Mesendoderm (in vitro differentiated cells): ENCODE results near the gene CNDP1.

Experiments
- DNase-seq: peaks from one replicate; pipeline ENCODE4 v3.0.0; 2013
- H2AK5ac ChIP-seq: 2 replicates; pipeline ENCODE4 v1.6.1; 2013; ENCODE audit warnings: low read length, inconsistent platforms
- H2BK120ac ChIP-seq: 2 replicates; pipeline ENCODE4 v1.6.1; 2013; ENCODE audit warnings: low read depth, mild to moderate bottlenecking, low read length, moderate library complexity, mixed read lengths
- H2BK15ac ChIP-seq: replicated peaks from 2 replicates; pipeline ENCODE4 v1.6.1; 2013; ENCODE audit warnings: low read depth, mild to moderate bottlenecking, moderate library complexity
- H2BK5ac ChIP-seq: 2 replicates; pipeline ENCODE4 v1.6.1; 2013; ENCODE audit warnings: low read length, inconsistent platforms
- H3K18ac ChIP-seq: 2 replicates; pipeline ENCODE4 v1.6.1; 2013; ENCODE audit warnings: mild to moderate bottlenecking, low read length, mixed read lengths
- H3K23ac ChIP-seq: one replicate; pipeline ENCODE4 v1.6.1; 2013; ENCODE audit warnings: low read length
- H3K27ac ChIP-seq: 2 replicates; pipeline ENCODE4 v1.5.1; 2013; ENCODE audit warnings: low read depth, mild to moderate bottlenecking, inconsistent platforms, low read length, moderate library complexity
- H3K27me3 ChIP-seq: 2 replicates; pipeline ENCODE4 v1.6.1; 2013; ENCODE audit warnings: low read length, control low read depth, mild to moderate bottlenecking, inconsistent platforms; ENCODE audit not compliant: insufficient read depth, poor library complexity
- H3K36me3 ChIP-seq: 2 replicates; pipeline ENCODE4 v1.6.1; 2013; ENCODE audit warnings: low read length, inconsistent platforms; ENCODE audit not compliant: control insufficient read depth, insufficient read depth
- H3K4ac ChIP-seq: one replicate; pipeline ENCODE4 v1.6.1; 2013; ENCODE audit warnings: low read depth, mild to moderate bottlenecking, low read length, moderate library complexity
- H3K4me1 ChIP-seq: 2 replicates; pipeline ENCODE4 v1.6.1; 2013; ENCODE audit warnings: low read depth, low read length, inconsistent platforms; ENCODE audit not compliant: control insufficient read depth
- H3K4me2 ChIP-seq: 2 replicates; pipeline ENCODE4 v1.6.1; 2013; ENCODE audit warnings: low read length
- H3K4me3 ChIP-seq: 2 replicates; pipeline ENCODE4 v1.5.1; 2013; ENCODE audit warnings: mild to moderate bottlenecking, low read length
- H3K56ac ChIP-seq: one replicate; pipeline ENCODE4 v1.6.1; 2013; ENCODE audit warnings: low read length
- H3K79me1 ChIP-seq: 2 replicates; pipeline ENCODE4 v1.6.1; 2013; ENCODE audit warnings: low read length, inconsistent platforms
- H3K79me2 ChIP-seq: 2 replicates; pipeline ENCODE4 v1.6.1; 2013; ENCODE audit warnings: mild to moderate bottlenecking, low read length; ENCODE audit not compliant: control insufficient read depth, insufficient read depth
- H3K9ac ChIP-seq: 2 replicates; pipeline ENCODE4 v1.6.1; 2013; ENCODE audit warnings: low read length, inconsistent platforms
- H4K5ac ChIP-seq: one replicate; pipeline ENCODE4 v1.6.1; 2013; ENCODE audit warnings: low read length
- H4K8ac ChIP-seq: one replicate; pipeline ENCODE4 v1.6.1; 2013; ENCODE audit warnings: low read depth, mild to moderate bottlenecking, control low read depth, low read length, moderate library complexity
- WGBS: extraction: QIAGEN DNeasy Blood & Tissue Kit; methylation state at CpG from one replicate; pipeline ENCODE4 v1.1.7; 2013; ENCODE audit warnings: low lambda C conversion rate, missing lambda C conversion rate; ENCODE audit not compliant: insufficient coverage; ENCODE audit errors: extremely low coverage; 5-methylcytosine and 5-hydroxymethylcytosine counted together

Gene CNDP1

DNA sequence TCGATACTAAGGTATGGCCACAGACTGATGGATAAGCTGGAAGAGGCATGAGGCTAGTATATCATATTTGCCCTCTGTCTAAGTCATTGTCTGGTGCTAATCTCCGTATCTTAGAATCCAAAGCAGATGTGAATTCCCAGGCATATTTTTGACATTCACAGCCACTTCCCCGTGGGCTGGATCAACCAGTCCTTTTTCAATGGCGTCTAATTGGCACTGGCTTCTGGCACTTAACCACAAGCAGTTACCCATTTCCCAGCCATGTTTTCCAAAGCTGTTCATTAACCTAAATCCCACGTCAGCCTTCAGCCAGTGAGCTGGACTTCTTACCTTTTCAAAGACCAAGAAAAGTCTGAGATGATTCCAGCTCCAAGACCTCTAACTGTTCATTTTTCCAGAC is 42.7 kb downstream of the CNDP1 start:
- WGBS: no CpG with 5 or more reads among the region's 5 CpGs
- H2BK120ac ChIP-seq: no peak overlapping the region
- no peak overlapping the region for H3K56ac ChIP-seq
- H3K4me3 ChIP-seq: no peak overlapping the region
- no peaks in the 10 kb centered on the region for H3K79me2 ChIP-seq
- H3K23ac ChIP-seq: no peak overlapping the region
- H3K27ac ChIP-seq: no peak overlapping the region
- no peak overlapping the region for H4K8ac ChIP-seq
- no peak for DNase-seq
- H3K4ac ChIP-seq: no peak overlapping the region
- H2AK5ac ChIP-seq: no peak overlapping the region
- no peaks in the 10 kb centered on the region for H3K79me1 ChIP-seq
- no peak overlapping the region for H3K4me2 ChIP-seq
- no peaks in the 10 kb centered on the region for H3K27me3 ChIP-seq
- no peak overlapping the region for H3K18ac ChIP-seq
- no peak overlapping the region for H2BK5ac ChIP-seq
- no peak overlapping the region for H2BK15ac ChIP-seq
- no peaks in the 10 kb centered on the region for H3K36me3 ChIP-seq
- H3K4me1 ChIP-seq: no peaks in the 10 kb centered on the region
- no peak overlapping the region for H4K5ac ChIP-seq
- H3K9ac ChIP-seq: no peak overlapping the region

DNA sequence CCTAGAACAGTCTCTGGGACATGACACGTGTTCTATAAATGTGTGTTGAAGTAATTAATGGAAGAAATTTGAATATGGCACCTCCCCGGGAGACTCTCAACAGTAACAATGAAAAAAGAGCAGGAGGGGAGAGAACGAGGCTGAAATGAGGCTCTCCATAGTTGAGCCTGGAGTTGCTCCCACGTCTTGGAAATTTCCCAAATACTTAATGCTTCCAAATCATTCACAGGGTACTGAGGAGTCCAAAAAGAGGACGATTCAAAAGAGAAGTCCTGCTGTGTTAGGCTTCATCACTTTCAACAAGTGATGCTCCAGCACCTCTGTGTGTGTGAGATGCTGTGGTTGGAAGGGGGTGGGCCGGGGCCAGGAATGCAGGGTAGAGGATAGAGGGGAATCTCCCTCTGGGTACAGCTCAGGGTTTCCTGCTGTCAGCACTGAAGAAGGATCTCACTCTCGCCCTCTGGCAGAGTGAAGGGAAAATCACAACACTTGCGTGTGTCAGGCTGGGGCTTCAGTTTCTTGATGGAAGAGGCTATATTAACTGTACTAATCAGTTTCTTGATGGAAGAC is 45.3 kb downstream of the CNDP1 start:
- Histone ChIP-seq H3K4me1 (no peaks in the 10 kb centered on the region), H3K79me2 (no peaks in the 10 kb centered on the region), H3K4me2 (no peak overlapping the region), H2AK5ac (no peak overlapping the region), H2BK15ac (no peak overlapping the region), H3K27me3 (no peaks in the 10 kb centered on the region), H3K56ac (no peak overlapping the region), H4K5ac (no peak overlapping the region), H3K79me1 (no peaks in the 10 kb centered on the region), H3K18ac (no peak overlapping the region), H3K23ac (no peak overlapping the region), H3K27ac (no peak overlapping the region), H4K8ac (no peak overlapping the region), H3K4me3 (no peak overlapping the region), H2BK120ac (no peak overlapping the region), H3K4ac (no peak overlapping the region), H3K36me3 (no peaks in the 10 kb centered on the region), H3K9ac (no peak overlapping the region), H2BK5ac (no peak overlapping the region)
- DNase-seq: peak; percentile 72
- no CpG with 5 or more reads among the region's 8 CpGs for WGBS

DNA sequence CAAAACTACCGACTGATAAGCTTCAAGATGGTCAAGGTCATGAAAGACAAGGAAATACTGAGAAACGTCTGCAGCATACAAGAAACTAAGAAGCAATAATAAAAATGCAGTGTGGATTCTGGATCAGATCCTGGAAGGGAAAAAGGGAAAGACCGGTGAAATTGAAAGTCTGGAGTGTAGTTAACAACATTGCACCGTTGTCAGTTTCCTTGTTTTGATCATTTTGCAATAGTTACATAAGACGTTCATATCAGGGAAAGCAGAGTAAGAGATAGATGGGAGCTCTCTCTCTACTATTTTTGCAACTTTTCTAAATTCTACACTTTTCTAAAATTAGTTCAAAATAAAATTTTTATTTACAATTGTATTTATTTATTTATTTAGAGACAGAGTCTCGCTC is 48.3 kb downstream of the CNDP1 start:
- H3K4ac ChIP-seq: no peak overlapping the region
- no peaks in the 10 kb centered on the region for H3K79me1 ChIP-seq
- H3K56ac ChIP-seq: no peak overlapping the region
- no peaks in the 10 kb centered on the region for H3K36me3 ChIP-seq
- DNase-seq: no peak
- no peaks in the 10 kb centered on the region for H3K27me3 ChIP-seq
- H3K18ac ChIP-seq: no peak overlapping the region
- no peak overlapping the region for H2BK5ac ChIP-seq
- WGBS: no CpG with 5 or more reads among the region's 6 CpGs
- H2BK120ac ChIP-seq: no peak overlapping the region
- H4K5ac ChIP-seq: no peak overlapping the region
- H3K23ac ChIP-seq: no peak overlapping the region
- no peak overlapping the region for H3K27ac ChIP-seq
- H3K4me3 ChIP-seq: no peak overlapping the region
- H2AK5ac ChIP-seq: no peak overlapping the region
- H3K4me1 ChIP-seq: no peaks in the 10 kb centered on the region
- no peak overlapping the region for H3K4me2 ChIP-seq
- no peak overlapping the region for H2BK15ac ChIP-seq
- H3K79me2 ChIP-seq: no peaks in the 10 kb centered on the region
- H3K9ac ChIP-seq: no peak overlapping the region
- H4K8ac ChIP-seq: no peak overlapping the region

GRCh38 chr18:74587441-74587840 is 53.1 kb downstream of the CNDP1 start:
- WGBS: no CpG with 5 or more reads among the region's 8 CpGs

DNA sequence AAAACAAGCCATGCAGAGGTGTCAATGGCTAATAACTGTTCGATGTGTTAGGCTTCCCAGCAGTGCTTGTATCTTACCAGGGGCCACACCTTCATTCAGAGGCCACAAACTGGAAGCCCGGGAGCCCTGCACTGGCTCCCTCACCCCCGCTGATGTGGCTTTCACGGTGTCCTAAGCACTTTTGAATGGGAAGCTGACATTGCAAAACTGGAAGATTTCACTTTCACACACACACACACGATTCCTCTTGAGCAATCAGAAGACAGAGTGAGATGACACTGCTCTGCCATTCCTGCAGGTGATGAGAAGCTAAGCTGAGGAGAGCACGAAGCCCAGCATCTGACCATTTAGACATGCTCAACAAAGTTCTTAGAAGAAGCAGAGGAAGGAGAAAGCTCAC is 54.7 kb downstream of the CNDP1 start:
- no peaks in the 10 kb centered on the region for H3K27me3 ChIP-seq
- DNase-seq: no peak
- no peak overlapping the region for H3K9ac ChIP-seq
- no peak overlapping the region for H2AK5ac ChIP-seq
- WGBS: no CpG with 5 or more reads among the region's 6 CpGs
- H3K27ac ChIP-seq: no peak overlapping the region
- no peak overlapping the region for H3K4me3 ChIP-seq
- no peaks in the 10 kb centered on the region for H3K79me1 ChIP-seq
- H4K5ac ChIP-seq: no peak overlapping the region
- H3K4ac ChIP-seq: no peak overlapping the region
- H3K79me2 ChIP-seq: no peaks in the 10 kb centered on the region
- no peak overlapping the region for H3K56ac ChIP-seq
- H2BK5ac ChIP-seq: no peak overlapping the region
- H4K8ac ChIP-seq: no peak overlapping the region
- H3K4me1 ChIP-seq: no peaks in the 10 kb centered on the region
- no peak overlapping the region for H3K18ac ChIP-seq
- no peak overlapping the region for H3K23ac ChIP-seq
- no peaks in the 10 kb centered on the region for H3K36me3 ChIP-seq
- H2BK120ac ChIP-seq: no peak overlapping the region
- H2BK15ac ChIP-seq: no peak overlapping the region
- no peak overlapping the region for H3K4me2 ChIP-seq

More at GRCh38 chr18:74587441-74587840, 53.1 kb downstream of the CNDP1 start:
- no peak overlapping the region for H3K4me3 ChIP-seq
- no peak overlapping the region for H2BK120ac ChIP-seq
- H3K23ac ChIP-seq: no peak overlapping the region
- no peak overlapping the region for H3K9ac ChIP-seq
- H3K36me3 ChIP-seq: no peaks in the 10 kb centered on the region
- no peak overlapping the region for H4K5ac ChIP-seq
- H3K79me2 ChIP-seq: no peaks in the 10 kb centered on the region
- H4K8ac ChIP-seq: no peak overlapping the region
- H3K27ac ChIP-seq: no peak overlapping the region
- H3K4ac ChIP-seq: no peak overlapping the region
- no peak for DNase-seq
- H2BK5ac ChIP-seq: no peak overlapping the region
- no peaks in the 10 kb centered on the region for H3K4me1 ChIP-seq
- no peak overlapping the region for H2BK15ac ChIP-seq
- H3K79me1 ChIP-seq: no peaks in the 10 kb centered on the region
- no peak overlapping the region for H3K4me2 ChIP-seq
- no peaks in the 10 kb centered on the region for H3K27me3 ChIP-seq
- H2AK5ac ChIP-seq: no peak overlapping the region
- H3K18ac ChIP-seq: no peak overlapping the region
- H3K56ac ChIP-seq: no peak overlapping the region

GRCh38 chr18:74589811-74590210 is 55.5 kb downstream of the CNDP1 start:
- Histone ChIP-seq H3K4ac (no peak overlapping the region), H3K79me2 (no peaks in the 10 kb centered on the region)
- WGBS: no CpG with 5 or more reads among the region's 3 CpGs

More at GRCh38 chr18:74589811-74590210, 55.5 kb downstream of the CNDP1 start:
- H3K4me2 ChIP-seq: no peak overlapping the region
- H3K9ac ChIP-seq: no peak overlapping the region
- no peak overlapping the region for H3K18ac ChIP-seq
- DNase-seq: no peak
- no peak overlapping the region for H3K4me3 ChIP-seq
- H3K56ac ChIP-seq: no peak overlapping the region
- H3K27me3 ChIP-seq: no peaks in the 10 kb centered on the region
- no peak overlapping the region for H4K5ac ChIP-seq
- no peaks in the 10 kb centered on the region for H3K79me1 ChIP-seq
- no peak overlapping the region for H2AK5ac ChIP-seq
- no peak overlapping the region for H3K27ac ChIP-seq
- H4K8ac ChIP-seq: no peak overlapping the region
- no peaks in the 10 kb centered on the region for H3K4me1 ChIP-seq
- no peak overlapping the region for H3K23ac ChIP-seq
- H3K36me3 ChIP-seq: no peaks in the 10 kb centered on the region
- H2BK15ac ChIP-seq: no peak overlapping the region
- no peak overlapping the region for H2BK120ac ChIP-seq
- H2BK5ac ChIP-seq: no peak overlapping the region
